ENCODE results near the gene DDHD1. TPM values are rescaled to one million over a fixed set of nuclear protein-coding genes. Genes with fewer than 3 reads are reported as not detected.
"Not testable (repeated sequence)": the region's sequence is repeated elsewhere in the genome, so short reads cannot be mapped to it uniquely, and the experiment has no call there.

Gene DDHD1
- total RNA-seq, 4 donors from 2014 or later = 1.4 to 14.3 (median 5.8) TPM

GRCh38 chr14:53147208-53147607, 5.9 kb downstream of the DDHD1 start:
- H3K9me3 ChIP-seq = no peaks in the 10 kb centered on the region
- WGBS, 2 donors = 70 to 74% methylated on average over 2 of the region's 2 CpGs
- H3K27ac ChIP-seq = no peak overlapping the region
- peaks cover 0 to 27% (median 9%) of the 10 kb centered on the region in 3 donors for H3K4me1 ChIP-seq
- H3K27me3 ChIP-seq = no peaks in the 10 kb centered on the region
- no peak for DNase-seq
- no peak for TF ChIP-seq CTCF (IDR thresholded peaks at IDR 0.05)
- TF ChIP-seq POLR2A (IDR thresholded peaks at IDR 0.05) = no peak
- intact Hi-C loops (cut with DNase I) = no loop called here
- H3K36me3 ChIP-seq = no peaks in the 10 kb centered on the region
- no peak overlapping the region for H3K4me3 ChIP-seq

- DNase-seq = no peak
- H3K27ac ChIP-seq = no peak overlapping the region
- no peak overlapping the region for H3K4me3 ChIP-seq
- intact Hi-C loops (cut with DNase I) = no loop called here
- peaks cover 0 to 4% (median 0%) of the 10 kb centered on the region in 3 donors for H3K9me3 ChIP-seq
- no peaks in the 10 kb centered on the region for H3K36me3 ChIP-seq
- H3K27me3 ChIP-seq = no peaks in the 10 kb centered on the region
- TF ChIP-seq POLR2A (IDR thresholded peaks at IDR 0.05) (no peak), CTCF (IDR thresholded peaks at IDR 0.05) (no peak)
- H3K4me1 ChIP-seq = peaks cover 0 to 22% (median 9%) of the 10 kb centered on the region in 3 donors
- 72 to 96% methylated on average over 3 of the region's 3 CpGs for WGBS, 2 donors
Observed at GRCh38 chr14:53146739-53147138, 6.4 kb downstream of the DDHD1 start.

GRCh38 chr14:53144244-53144643, 8.9 kb downstream of the DDHD1 start:
- no peak for TF ChIP-seq POLR2A (IDR thresholded peaks at IDR 0.05)
- no peak for TF ChIP-seq CTCF (IDR thresholded peaks at IDR 0.05)
- H3K27ac ChIP-seq = no peak overlapping the region
- no peaks in the 10 kb centered on the region for H3K27me3 ChIP-seq
- H3K4me1 ChIP-seq = no peaks in the 10 kb centered on the region
- intact Hi-C loops (cut with DNase I) = no loop called here
- DNase-seq = no peak
- WGBS, 2 donors = 59 to 60% methylated on average over 1 of the region's 1 CpG
- no peak overlapping the region for H3K4me3 ChIP-seq
- peaks cover 0 to 27% (median 14%) of the 10 kb centered on the region in 3 donors for H3K9me3 ChIP-seq
- no peaks in the 10 kb centered on the region for H3K36me3 ChIP-seq

GRCh38 chr14:53140585-53140984, 12.5 kb downstream of the DDHD1 start:
- H3K4me1 ChIP-seq = no peaks in the 10 kb centered on the region
- H3K27me3 ChIP-seq = no peaks in the 10 kb centered on the region
- H3K27ac ChIP-seq = no peak overlapping the region
- no peak overlapping the region for H3K4me3 ChIP-seq
- TF ChIP-seq CTCF (IDR thresholded peaks at IDR 0.05) (no peak), POLR2A (IDR thresholded peaks at IDR 0.05) (no peak)
- intact Hi-C loops (cut with DNase I) = no loop called here
- peaks cover 0 to 48% (median 23%) of the 10 kb centered on the region in 3 donors for H3K9me3 ChIP-seq
- no peaks in the 10 kb centered on the region for H3K36me3 ChIP-seq
- no peak for DNase-seq

- Histone ChIP-seq H3K9me3 (peaks cover 0 to 48% (median 23%) of the 10 kb centered on the region in 3 donors), H3K27ac (no peak overlapping the region), H3K36me3 (no peaks in the 10 kb centered on the region), H3K4me1 (no peaks in the 10 kb centered on the region), H3K27me3 (no peaks in the 10 kb centered on the region), H3K4me3 (no peak overlapping the region)
- WGBS, 2 donors = 61 to 85% methylated on average over 3 to 4 of the region's 4 CpGs
- TF ChIP-seq POLR2A (IDR thresholded peaks at IDR 0.05) (no peak), CTCF (IDR thresholded peaks at IDR 0.05) (no peak)
- no peak for DNase-seq
- intact Hi-C loops (cut with DNase I) = no loop called here
Observed at GRCh38 chr14:53137568-53138203, 15.4 kb downstream of the DDHD1 start.

- DNase-seq; H3K27me3 ChIP-seq; H3K9me3 ChIP-seq; H3K36me3 ChIP-seq; H3K4me3 ChIP-seq; intact Hi-C loops (cut with DNase I); H3K27ac ChIP-seq: not testable (repeated sequence)
- H3K4me1 ChIP-seq = peaks cover 5 to 11% (median 5%) of the 10 kb centered on the region in 3 donors
- WGBS, 2 donors = 84 to 100% methylated on average over 4 to 8 of the region's 10 CpGs
Observed at GRCh38 chr14:53130491-53130890, 22.6 kb downstream of the DDHD1 start.

Measured in esophagus squamous epithelium (tissue), 5 donors.